Epithelial cell of prostate (primary cell): Measurements from ENCODE around the gene HELZ2.

Source experiments
- DNase-seq: peaks from one replicate; pipeline ENCODE4 v3.0.0-alpha.2; 2011; ENCODE audit warnings: low read depth, low spot score
- H3K27ac ChIP-seq: fragments of 450-650 bp; 2 replicates; pipeline ENCODE4 v1.5.1; 2017; ENCODE audit warnings: mild to moderate bottlenecking

The HELZ2 gene

DNA sequence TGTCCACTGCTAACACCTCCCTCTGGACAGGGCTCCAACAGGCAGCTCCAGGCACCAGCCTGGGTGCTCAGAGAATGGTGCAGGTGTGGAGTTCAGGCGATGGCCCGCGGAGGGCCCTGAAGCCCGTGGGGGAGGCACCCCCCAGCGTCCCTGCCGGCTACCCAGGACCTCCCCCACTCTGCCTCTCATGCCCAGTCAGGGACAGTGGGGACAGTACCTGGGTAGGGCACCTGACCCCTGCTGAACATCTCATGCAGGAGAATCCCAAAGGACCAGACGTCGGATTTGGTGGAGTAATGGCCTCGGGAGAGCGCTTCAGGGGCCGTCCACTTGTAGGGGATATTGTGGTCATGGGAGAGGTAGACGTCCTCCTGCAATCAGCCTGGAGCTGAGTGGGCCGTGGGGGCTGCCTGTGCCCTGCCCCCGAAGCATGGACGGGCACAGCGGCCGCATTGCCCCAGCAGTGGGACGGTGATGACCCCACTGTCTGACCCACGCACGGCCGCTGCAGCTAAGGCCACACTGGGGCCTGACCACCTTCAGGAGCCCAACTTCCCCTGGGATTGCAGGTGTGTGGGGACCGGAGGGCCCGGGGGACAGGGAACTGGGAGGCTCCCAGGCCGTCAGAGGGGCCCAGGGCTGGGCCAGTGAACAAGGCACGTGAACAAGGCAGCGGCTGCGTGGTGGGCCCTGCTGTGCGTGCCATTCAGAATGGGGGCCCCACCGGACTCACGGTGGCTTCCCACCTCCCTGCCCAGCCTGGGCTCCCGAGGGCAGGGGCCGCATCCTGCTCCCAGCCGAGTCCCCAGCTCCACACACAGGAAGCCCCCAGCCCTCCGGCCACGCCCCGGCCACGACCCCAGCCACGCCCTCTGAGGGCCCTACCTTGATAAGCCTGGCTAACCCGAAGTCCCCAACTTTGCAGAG is 43.9 kb downstream of the HELZ2 start:
- no peak for DNase-seq
- no peak overlapping the region for H3K27ac ChIP-seq

DNA sequence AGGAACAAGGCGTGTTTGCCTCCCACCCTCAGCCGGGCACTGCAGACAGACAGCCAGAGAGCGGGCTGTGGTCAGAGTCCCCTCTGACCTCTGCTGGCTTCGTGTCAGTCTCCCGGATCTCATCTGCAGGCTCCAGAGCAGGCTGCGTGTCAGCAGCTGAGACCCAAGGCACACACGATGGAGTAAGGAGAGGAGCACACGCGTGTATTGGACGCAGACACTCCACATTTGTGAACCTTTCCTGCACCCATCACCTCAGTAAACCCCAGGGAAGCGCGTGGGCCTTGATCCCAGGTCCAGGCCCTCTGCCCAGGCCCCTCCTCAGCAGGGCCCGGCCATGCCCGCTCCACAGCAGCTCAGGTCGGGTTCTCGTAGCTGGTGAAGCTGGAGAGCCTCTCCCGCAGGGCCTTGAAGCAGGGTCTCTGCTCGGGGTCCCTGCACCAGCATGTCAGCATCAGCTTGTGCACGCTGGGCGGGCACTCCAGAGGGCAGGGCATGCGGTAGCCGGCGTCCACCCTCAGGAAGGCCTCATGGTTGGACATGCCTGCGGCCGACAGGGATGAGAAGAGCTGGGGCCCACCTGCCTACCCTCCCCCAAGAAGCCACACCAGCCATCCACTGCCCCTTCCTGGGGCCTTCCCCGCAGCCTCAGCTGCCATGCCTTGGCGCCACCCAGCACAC is 44.7 kb downstream of the HELZ2 start:
- no peak for DNase-seq

DNA sequence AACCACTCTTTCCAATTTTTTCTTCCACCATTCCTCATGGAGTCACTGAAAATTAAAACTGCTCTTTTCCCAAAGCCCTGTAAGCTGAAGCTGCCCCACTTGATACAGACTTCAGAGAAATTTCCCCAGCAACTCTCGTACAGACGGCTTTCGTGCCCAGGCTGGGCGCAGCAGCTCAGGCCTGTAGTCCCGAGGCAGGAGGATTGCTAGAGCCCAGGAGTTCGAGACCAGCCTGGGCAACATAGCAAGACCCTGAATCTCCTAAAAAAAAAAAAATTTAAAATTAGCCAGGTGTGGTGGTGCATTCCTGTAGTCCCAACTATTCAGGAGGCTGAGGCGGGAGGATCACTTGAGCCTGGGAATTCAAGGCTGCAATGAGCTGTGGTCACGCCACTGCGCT is 46.9 kb downstream of the HELZ2 start:
- DNase-seq, result no peak
- H3K27ac ChIP-seq, result no peak overlapping the region

More for the DNA sequence above, 44.7 kb downstream of the HELZ2 start:
- no peak overlapping the region for H3K27ac ChIP-seq

- no peak for DNase-seq
- H3K27ac ChIP-seq, result peak overlapping the region; percentile 41
Measured at GRCh38 chr20:63525971-63526370, 48.1 kb downstream of the HELZ2 start.

GRCh38 chr20:63525185-63525584 is 48.9 kb downstream of the HELZ2 start:
- peak overlapping the region; percentile 41 for H3K27ac ChIP-seq
- no peak for DNase-seq
